GM19463 (cell line): ENCODE data around the gene MAD2L2.

Experiments
- ATAC-seq: cut with Tn5 transposase; IDR thresholded peaks from one replicate; pipeline ENCODE4 v1.9.1; 2021; ENCODE audit warnings: mild to moderate bottlenecking, moderate library complexity; ENCODE audit not compliant: unreplicated experiment

MAD2L2 gene

GRCh38 chr1:11681071-11681771, at the start of gene MAD2L2:
Gene MAD2L2 (minus strand): TSS chr1:11681148. CDS start chr1:11680601, 547 bp downstream.
- ATAC-seq: peak; percentile 90

DNA sequence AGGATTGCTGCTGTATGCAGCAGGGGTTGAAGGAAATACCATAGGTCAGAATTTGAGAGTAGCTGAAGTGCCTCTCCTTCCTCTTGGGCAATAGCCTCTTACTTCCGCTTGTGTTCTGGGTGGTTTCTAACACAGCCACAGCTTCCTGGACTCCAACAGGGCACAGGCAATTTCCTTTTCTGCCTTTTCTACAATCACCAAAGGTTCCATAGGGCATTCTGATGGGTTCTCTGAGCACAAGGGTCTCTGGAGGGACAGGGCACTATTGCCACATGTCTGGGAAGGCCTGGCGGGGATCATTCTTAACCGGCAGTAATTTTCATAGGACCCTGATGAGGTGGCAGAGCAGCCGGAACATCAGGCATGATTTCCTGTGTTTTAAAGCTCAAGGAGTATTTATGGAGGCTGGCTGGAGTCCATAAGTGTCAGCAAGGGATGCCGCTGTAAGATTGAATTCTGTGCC, 49.5 kb upstream of the MAD2L2 start:
- ATAC-seq: no peak

DNA sequence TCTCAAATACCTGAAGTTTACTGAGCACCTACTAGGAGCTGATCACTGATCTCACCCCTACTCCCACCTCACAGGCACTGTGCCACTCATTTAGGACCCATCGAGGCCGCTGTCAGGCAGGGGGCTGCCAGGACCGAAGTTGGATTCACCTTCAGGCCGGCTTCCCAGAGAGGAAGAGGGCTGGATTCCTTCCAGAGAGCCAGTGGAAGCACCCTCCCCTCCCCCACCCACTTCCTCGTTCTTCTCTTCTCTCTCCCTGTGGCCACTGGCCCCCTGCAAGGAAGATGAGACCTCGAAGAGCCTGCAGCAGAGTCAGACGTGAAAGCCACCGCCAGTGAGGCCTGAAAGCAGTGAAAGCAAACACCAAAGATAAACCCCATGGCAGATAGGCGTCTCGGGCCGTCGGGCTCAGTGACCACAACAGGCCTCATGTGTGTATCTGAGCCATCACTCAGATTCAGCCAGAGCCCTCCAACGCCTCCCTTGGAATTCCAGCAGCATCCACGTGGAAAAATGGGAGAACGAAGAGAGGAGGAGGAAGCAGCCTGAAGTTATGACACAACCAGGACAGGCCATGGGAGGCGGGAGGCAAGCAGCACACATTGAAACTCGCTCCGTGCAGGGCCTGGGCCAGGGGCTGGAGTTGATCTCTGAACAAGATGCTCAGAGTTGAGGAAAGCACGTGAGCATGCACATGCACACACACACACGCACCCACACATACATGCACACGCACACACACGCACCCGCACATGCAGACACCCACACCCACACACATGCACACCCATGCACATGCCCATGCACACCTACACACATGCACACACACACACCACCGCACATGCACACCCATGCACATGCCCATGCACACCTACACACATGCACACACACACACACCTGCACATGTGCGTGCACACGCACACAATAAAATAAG, 48.8 kb upstream of the MAD2L2 start:
- ATAC-seq: no peak

DNA sequence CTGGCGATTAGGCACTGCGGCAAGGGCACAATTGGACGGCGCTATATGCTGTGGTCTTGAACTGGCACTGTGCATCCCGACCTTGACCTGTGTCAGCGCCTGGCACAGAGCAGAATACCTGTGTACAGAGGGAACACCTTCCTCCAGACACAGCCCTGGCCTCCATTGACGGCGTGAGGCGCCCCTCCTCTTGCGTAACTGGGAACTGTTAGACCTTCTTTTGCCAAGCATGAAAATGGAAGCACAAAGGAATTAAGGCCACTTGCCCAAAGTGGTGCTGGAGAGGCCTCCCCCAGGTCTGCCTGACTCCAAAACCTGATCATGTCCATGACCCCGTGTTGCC, 48.2 kb upstream of the MAD2L2 start:
- no peak for ATAC-seq

DNA sequence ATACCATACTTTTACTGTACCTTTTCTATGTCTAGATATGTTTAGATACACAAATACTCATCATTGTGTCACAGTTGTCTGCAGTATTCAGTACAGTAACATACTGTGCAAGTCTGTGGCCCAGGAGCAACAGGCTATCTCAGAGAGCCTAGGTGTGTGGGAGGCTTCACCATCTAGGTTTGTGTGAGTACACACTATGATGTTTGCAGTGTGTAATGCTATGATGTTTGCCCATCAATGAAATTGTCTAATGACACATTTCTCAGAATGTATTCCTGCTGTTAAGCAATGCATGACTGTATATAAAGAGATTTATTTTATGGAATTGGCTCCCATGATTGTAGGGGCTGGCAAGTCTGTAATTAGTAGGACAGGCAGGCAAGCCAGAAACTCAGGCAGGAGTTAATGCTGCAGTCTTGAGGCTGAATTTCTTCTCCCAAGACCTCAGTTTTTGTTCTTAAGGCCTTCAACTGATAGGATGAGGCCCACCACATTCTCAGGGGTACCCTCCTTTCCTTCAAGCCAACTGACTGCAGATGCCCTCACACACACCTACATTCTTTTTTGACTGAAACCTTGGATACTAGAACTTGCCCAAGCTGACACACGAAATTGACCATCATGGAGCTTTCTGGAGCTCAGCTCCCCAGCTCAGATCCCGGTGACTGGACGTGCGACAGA, 47.3 kb upstream of the MAD2L2 start:
- no peak for ATAC-seq

GRCh38 chr1:11727119-11727518, 46.2 kb upstream of the MAD2L2 start:
- no peak for ATAC-seq

DNA sequence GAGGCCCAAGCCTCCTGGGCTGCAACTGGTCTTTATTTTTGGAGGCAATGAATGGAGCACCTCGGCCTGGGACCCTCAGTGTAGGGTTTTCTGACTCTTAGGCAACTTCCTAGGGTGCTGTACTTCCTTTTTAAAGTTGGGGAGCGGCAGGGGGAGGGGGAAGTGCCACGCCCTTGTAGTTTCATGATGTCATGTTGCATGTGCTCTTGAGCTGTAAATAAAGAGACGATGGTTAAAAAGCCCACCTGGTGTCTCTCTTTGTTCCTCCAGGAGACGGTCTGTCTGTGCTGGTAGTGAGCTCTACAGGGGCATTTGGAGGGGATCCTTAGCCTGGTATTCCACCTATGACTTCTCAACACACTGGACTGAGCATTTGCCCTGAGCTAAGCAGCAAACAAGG, 44.7 kb upstream of the MAD2L2 start:
- ATAC-seq: no peak

GRCh38 chr1:11722538-11722937, 41.6 kb upstream of the MAD2L2 start:
- no peak for ATAC-seq

DNA sequence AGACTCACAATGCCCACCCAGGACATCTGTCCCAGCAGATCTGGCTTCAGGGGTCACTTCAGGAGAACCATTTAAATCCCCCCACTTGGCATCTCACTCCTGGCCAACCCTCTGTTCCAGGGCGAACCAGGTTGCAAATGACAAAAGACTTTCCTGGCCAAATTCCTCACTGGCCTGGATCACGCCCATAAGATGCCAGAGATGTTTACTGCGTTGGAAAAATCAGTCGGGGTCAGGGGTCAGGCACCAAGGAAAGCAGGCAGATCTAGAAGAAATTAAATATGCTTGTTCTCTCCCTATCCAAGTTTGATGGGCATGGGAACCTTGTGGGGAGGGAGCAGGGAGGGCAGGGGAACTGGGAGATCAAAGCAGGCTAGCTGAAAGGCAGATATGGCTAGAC, 40.4 kb upstream of the MAD2L2 start:
- no peak for ATAC-seq

- ATAC-seq: no peak
These were observed 39.6 kb upstream of the MAD2L2 start for GRCh38 chr1:11720525-11720924.

DNA sequence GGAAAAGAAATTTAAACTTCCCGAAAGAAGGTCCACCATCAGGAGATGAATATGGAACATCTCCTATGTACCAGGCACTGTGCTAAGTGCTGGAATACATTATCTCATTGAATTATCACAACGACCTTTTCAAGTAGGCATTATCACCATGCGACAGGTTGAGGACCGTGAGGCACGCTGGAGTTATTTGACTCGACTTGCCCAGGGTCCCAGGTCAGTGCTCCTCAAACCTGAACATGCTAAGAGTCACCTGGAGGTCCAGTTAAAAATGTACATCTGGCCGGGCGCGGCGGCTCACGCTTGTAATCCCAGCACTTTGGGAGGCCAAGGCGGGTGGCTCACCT, 39.1 kb upstream of the MAD2L2 start:
- ATAC-seq: no peak

GRCh38 chr1:11719313-11720032, 38.5 kb upstream of the MAD2L2 start:
- no peak for ATAC-seq

DNA sequence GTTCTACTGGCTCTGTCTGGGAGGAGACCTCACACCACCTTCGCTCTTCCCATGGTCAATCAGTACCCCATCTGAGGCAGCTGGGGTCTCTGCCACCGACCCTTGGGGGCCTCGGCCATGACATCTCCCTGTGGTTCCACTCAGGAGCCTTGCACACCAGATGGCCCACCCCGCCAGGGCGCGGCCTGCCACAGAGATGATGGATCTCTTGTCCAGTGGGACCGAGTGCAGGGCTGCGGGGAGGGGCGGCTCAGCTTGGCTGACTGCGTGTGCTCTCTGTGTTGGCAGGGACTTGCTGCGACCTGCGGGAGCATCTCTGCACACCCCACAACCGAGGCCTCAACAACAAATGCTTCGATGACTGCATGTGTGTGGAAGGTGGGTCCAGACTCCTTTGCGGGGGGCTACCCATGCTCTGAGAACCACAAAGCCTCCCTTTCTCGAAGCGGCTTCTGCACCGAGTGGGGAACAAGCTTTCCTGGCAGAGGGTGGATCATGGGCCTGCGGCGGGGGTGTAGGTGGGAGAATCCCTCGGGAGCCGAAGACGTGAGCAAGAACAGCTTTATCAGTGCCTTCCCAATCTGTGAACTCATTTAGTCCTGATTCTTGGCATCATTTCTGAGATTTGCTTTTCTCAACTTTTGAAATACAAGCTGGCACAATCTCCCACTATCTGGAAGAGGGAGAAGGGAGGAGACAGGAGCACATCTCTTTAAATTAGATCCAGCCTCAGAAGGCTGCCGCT, 34.1 kb upstream of the MAD2L2 start:
- no peak for ATAC-seq

- ATAC-seq: no peak
These were observed 32.1 kb upstream of the MAD2L2 start for GRCh38 chr1:11713095-11713494.

- ATAC-seq: no peak
These were observed 31.3 kb upstream of the MAD2L2 start for GRCh38 chr1:11712285-11712684.

GRCh38 chr1:11711490-11711889, 30.5 kb upstream of the MAD2L2 start:
- ATAC-seq: no peak

- no peak for ATAC-seq
These were observed 27.8 kb upstream of the MAD2L2 start for GRCh38 chr1:11708554-11709350.

- ATAC-seq: no peak
These were observed 26.8 kb upstream of the MAD2L2 start for GRCh38 chr1:11707621-11708276.

GRCh38 chr1:11706292-11706691, 25.3 kb upstream of the MAD2L2 start:
- no peak for ATAC-seq
